Left cardiac atrium (tissue), 4 donors: ENCODE data around the gene OR10G7. TPM values are rescaled to one million over a fixed set of nuclear protein-coding genes. Genes with fewer than 3 reads are reported as not detected.

ENCODE experiments used
- ATAC-seq, 2 donors: fragments of 200-7000 bp; cut with Tn5 transposase; one replicate each; pipeline ENCODE4 v1.9.1; 2020; ENCODE audit warnings: mild to moderate bottlenecking in 2 of 2, moderate library complexity in 2 of 2
- DNase-seq: peaks from one replicate; pipeline ENCODE4 v3.0.0-alpha.2; 2020
- intact Hi-C, 2 donors: fragments of 100-400 bp; cut with DNase I; formaldehyde crosslinking; loops; one replicate each; pipeline versions ENCODE4 v1.14.1 to v1.15.1; 2022 to 2023
- long read RNA-seq: library from polyadenylated mRNA; unstranded; transcript quantifications from one replicate; pipeline ENCODE4 v2.0.0, GENCODE V29; 2021
- total RNA-seq, 2 donors: library from RNA; stranded (reverse); fragmentation: NEBNext Ultra II Directional; extraction: Animal tissue kit (Norgen Biotek cat#: 25700); gene quantifications; one replicate each; pipeline ENCODE4 v1.2.1, GENCODE V29; 2021
- donor health status: DM: no; HTN: yes; CAD: no.
- donor health status: DM: no; HTN: yes; CAD: no; lungs with severe emphysema.
- donor health status: DM: yes; HTN: yes; CAD: no.
- donor health status: Dilated cardiomyopathy.

The OR10G7 gene, protein sequence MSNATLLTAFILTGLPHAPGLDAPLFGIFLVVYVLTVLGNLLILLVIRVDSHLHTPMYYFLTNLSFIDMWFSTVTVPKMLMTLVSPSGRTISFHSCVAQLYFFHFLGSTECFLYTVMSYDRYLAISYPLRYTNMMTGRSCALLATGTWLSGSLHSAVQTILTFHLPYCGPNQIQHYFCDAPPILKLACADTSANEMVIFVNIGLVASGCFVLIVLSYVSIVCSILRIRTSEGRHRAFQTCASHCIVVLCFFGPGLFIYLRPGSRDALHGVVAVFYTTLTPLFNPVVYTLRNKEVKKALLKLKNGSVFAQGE
- total RNA-seq = not detected
- long read RNA-seq = 0 reads

DNA sequence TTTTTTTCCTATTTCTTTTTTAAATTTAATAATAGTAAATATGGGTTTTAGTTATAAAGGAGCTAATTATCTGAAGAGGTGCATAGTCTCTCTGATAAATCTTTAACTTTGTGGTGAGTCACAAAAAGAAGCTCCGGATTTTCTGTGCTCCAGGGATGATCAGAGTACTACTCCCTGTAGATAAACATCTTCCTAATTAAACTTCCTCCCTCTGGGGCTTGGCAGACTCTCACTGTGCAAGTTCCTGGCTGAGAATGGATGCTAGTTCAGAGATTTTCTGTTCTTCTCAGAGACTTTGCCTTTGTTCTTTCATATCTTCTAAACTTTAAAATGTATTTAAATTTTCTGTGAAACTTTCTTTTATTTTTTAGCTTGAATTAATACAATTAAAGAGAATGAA is at the start of gene OR10G7:
TSS of gene OR10G7 (minus strand) at position 72 of the 400 bp plus-strand sequence. CDS start 2,324 bp downstream, outside the sequence.
- DNase-seq = no peak
- intact Hi-C loops = no loop called here
- ATAC-seq = no peak

DNA sequence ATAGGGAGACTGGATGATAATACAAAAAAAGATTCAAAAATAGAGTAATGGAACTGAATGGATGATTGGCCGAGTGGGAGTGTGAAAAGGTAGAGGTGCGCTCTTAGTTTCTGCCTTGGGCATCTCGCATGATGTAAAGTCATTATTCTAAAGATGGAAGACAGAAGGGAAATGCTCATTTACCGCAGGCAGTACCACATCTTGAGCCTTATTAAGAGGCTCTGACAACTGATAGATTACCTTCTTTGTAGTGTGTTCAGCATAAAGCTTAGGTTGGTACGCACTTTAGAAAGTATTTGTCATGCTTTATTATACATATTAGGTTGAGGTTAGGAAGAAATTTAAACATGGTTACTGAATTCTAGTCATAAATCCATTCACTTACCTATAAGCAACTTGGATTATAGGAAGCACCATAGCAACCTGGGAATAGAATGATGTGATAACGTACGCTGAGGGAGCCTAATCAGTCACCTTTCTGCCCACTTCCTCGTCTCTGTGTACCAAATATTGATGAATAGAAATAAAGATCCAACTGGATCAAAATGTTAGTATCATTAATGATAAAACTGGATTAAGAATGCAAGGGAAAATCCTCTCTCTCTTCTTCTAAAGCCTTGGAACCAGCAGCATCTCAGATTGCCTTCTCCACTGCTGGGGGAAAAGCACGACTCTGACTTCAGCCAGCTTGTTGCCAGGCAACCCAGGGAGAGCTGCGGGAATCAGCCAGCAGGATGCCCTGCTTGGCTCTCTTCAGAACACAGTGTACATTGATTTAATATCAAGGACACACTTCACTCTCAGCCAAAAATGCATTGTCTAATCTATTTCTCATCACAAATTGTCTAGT is 45.1 kb upstream of the OR10G7 start:
- intact Hi-C loops = no loop called here
- no peak for DNase-seq

DNA sequence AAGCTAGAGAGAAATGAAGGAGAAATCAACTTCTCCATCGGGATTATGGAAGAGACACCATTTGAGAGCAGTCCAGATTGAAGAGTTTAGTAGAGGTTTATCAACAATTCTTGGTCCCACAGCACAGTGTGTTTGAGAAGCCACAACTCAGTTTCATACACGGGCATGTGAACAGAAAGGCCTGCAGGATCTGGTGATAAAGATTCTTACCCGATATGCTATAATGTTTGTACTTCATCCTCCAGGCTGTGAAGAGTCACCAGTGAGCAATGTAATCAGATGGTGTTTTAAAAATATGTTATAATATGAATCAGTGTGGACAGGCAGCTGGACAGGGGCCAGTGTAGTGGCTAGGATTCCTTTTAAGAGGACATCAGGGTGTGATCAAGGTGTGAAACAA is 44.5 kb upstream of the OR10G7 start:
- intact Hi-C loops = no loop called here
- DNase-seq = no peak
- no peak for ATAC-seq

More for the DNA sequence above, 45.1 kb upstream of the OR10G7 start:
- no peak for ATAC-seq

DNA sequence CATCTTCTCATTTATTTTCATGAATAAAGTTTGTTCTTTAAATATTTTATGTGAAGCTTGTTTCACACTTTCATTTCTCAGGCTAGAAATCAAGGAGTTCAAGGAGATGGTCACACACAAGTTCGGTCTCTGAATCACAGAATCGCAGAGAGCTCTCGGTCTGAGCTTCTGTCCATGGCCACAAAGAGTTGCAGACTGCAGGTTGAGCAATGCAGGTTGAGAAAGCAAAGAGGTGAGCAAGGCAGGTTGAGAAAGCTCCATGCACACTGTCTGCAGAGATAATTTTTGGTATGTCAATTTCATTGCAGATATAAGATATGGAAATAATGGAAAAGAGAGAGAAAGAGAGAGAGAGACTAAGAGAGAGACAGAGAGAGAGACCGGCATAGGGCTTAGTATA is 41.2 kb upstream of the OR10G7 start:
- DNase-seq (no peak), ATAC-seq (no peak)
- intact Hi-C loops = no loop called here

DNA sequence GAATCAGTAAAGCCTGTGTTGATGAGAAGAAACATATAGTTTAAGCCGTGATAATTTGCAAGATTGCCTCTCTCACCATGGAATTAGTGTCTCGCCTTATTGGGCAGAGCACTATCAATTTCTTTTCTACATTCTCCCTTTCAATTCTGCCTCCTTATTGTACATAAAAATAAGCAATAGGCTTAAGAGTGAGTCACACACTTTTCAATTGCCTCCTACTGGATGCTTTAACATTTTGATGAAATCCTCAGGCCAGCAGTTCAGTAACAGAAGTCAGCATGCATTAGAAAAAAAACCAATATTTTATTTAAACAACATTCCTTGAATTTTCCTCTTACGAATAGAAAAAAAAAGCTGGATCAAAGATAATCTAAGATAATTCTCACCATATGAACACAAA is 40.4 kb upstream of the OR10G7 start:
- intact Hi-C loops = no loop called here
- ATAC-seq = no peak
- no peak for DNase-seq

DNA sequence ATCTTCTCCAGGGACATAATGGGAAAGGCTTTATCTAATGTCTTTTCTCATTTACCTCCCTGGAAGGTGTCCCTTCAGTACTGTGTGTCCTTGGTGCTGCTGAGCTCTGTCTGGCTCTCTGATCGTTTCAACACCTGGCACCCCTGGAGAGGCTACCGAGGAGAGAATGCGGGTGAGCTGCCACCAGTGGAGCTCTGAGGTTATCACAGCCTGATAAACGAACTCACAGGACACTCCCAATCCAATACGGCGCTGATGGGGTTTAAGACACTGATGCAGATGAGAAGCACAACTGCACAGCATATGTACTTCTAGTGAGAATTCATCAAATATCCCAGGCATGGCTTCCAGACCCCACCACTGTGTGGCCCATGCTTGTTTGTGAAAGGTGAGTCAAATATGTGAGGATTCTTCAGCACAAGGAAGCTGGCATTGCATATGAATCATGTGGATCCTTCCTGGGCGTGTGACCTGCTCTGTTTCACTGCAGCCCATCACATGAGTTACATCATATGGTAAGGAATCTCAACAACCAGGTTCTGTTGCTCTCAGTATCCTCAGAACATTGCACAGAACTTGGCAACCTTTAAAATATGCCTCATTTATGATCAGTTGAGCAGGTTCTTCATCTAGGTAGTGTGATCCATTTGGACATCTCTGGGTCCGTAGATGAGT is 39.3 kb upstream of the OR10G7 start:
- ATAC-seq = no peak
- no peak for DNase-seq
- intact Hi-C loops = no loop called here

DNA sequence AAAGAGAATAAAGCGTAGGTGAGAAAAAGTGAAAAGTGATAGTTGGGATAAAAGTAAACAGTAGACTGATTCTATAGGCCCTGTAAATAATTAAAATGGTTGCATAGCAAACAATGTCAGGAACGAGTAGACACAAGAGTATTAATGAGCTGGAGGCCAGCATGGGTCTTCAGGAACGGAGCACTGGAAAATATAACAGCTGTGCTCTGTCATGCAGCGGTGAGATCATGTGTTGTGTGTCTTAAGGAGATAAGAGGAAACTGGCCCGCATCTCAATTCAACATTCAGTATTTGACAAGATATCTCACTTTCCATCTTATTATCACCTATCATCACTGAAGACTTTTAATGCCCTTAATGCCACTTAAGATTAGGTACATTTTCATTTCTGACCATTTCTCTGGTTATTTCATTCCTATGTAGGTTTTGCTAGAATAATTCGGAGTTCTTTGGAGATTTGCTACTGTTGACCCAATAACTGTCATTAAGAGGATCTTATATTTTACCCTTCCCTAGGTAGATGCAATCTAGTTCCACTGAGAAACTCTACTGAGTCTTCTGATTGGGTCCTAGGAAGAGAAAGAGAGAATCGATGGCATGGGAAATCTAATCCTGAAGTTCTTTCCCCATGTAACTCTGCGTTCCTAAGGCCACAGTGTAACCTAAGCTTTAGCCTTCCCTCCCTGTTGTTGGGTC is 38.7 kb upstream of the OR10G7 start:
- ATAC-seq (no peak), DNase-seq (no peak)
- intact Hi-C loops = no loop called here

DNA sequence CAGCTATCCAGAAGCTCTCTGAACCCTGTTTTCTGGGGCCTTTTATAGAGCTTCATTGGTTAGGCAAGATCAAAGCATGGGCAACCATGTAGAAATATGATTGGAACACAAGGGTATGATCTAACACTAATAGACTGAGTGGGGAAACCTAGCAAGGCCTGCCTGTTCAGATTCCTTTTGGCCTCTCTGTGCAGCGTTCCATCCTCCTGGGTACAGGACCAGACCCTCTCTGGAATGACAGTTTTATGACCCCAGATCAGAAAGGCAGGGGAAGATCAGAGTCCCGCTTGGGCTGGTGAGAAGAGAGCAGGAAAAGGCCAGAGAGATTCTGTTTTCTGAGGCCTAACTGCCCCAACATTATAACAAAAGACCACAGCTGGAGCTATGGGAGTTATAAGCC is 37.5 kb upstream of the OR10G7 start:
- no peak for DNase-seq
- no peak for ATAC-seq
- intact Hi-C loops = no loop called here

DNA sequence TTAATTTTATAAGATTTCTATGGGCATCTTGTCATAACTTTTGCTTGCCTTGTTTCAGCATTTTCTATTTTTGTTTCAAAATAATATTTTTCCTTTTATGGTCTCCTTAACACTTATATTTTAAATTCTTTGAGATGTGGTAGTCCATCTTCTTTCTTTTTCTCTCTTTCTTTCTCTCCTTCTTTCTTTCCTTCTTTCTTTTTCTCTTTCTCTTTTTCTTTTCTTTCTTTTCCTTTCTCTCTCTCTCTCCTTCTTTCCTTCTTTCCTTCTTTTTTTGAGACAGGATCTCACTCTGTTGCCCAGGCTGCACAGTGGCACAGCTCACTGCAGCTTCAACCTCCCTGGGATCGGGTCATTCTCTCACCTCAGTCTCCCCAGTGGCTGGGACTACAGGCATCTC is 36.1 kb upstream of the OR10G7 start:
- DNase-seq (no peak), ATAC-seq (no peak)
- intact Hi-C loops = no loop called here

DNA sequence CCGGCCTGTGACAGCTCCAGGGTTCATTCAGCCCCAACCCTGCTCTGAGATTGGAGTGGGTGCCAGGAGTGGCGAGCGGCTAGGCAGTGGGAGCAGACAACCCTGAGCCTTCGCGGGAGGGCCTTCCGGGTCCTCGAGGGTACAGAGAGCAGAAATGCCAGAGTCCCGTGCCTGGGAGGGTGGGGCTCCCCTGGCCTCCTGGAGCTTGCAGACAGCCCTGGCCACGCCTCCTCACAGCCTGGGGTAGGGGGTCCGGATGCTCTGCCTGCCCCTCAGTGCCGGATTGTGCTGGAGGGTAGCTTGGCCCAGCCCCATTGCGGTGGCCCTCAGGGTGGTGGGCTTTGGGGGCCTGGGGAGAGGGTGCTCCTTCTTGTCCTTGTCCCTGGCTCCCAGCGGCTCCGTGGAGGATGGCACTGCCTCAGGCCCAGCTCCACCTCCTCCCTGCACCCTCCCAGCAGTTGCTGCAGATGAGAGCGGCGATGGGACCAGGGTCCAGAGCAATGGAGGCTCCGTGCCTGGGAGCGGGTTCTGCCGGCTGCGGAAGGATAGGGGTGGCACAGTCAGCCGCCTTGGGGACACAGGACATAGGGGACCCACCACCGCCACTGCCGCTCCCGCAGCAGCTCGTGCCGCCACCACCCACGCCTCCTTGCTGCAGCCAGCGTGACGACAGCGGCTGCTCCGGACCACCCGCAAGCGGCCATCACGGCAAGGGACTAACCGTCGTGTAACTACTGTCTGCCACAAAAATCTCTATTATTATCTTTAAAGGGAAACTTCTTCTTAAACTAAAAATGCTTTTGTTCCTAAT is 34.9 kb upstream of the OR10G7 start:
- intact Hi-C loops = no loop called here
- DNase-seq = peak; percentile 36
- ATAC-seq = peak; percentile 35 to 72

DNA sequence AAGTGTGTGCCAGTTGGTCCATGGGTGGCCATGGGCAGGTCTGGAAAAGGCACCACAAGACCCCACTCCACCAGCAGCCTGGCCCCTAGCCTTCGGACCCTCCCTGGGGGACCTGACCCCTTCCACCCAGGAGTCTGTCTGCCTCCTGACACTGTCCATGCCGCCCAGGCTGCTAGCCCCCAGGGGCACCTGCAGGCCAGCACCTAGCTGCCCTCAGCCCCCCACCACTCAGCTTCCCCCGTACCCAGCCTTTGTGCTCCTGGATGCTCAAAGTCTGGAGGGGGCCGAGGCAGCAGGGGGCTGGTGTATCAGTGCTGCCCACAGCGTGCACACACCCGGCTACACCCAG is 34.3 kb upstream of the OR10G7 start:
- intact Hi-C loops = no loop called here
- no peak for DNase-seq
- peak in 1 of 2 donors; percentile 6 for ATAC-seq

DNA sequence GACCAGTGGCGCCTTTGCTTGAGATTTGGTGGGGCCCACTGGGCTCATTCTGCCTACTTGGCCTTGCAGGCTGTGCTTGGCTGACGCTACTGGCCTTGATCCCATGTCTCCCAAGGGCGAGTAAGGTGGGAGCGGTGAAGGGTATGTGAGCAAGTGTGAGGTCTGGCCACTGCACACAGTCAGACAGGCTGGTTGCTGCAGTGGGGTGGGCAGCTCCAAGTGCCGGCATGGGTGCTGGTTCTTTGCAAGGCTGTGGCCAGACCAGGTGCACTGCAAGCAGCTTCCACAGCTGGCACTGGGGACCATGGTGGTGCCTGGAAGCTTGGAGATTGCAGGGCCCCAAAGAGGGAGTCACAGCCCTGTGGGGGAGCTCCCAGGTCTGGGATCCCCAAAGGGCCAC is 33.4 kb upstream of the OR10G7 start:
- ATAC-seq (no peak), DNase-seq (no peak)
- intact Hi-C loops = loop anchor here in 1 of 2 donors (5.0 kb wide), 1 partner anchor 123 kb away; no protein-coding TSS in a partner anchor

DNA sequence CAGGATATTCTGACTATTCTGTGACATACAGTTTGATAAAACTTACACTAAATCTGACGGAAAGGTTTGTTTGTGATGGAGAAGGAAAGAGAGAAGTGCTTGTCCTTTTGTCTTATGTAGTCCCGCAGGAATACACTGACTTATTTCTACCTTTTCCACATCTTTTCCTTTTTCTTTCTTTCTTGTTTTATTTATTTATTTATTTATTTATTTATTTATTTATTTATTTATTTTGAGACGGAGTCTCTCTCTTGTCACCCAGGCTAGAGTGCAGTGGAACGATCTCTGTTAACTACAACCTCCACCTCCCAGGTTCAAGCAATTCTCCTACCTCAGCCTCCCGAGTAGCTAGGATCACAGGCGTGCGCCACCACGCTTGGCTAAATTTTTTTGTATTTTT is 31.0 kb upstream of the OR10G7 start:
- DNase-seq (no peak), ATAC-seq (no peak)
- intact Hi-C loops = loop anchor here in 1 of 2 donors (5.0 kb wide), 1 partner anchor 125 kb away; no protein-coding TSS in a partner anchor

DNA sequence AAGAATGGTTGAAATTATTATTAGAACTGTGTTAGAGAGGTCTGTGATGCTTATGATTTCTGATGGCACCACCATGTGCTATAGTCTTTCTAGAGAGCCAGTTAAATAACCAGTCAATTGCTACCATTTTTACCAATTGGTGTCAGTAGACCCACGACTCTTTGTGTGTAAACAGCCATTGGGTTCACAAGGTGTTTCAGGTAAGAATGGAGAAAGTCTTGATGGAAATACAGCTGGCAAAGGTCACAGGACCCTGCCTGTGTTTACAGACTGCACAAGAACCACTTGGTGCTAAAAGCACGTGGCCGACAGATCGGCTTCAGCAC is 30.5 kb upstream of the OR10G7 start:
- ATAC-seq (no peak), DNase-seq (no peak)
- intact Hi-C loops = loop anchor here in 1 of 2 donors (5.0 kb wide), 1 partner anchor 126 kb away; no protein-coding TSS in a partner anchor

DNA sequence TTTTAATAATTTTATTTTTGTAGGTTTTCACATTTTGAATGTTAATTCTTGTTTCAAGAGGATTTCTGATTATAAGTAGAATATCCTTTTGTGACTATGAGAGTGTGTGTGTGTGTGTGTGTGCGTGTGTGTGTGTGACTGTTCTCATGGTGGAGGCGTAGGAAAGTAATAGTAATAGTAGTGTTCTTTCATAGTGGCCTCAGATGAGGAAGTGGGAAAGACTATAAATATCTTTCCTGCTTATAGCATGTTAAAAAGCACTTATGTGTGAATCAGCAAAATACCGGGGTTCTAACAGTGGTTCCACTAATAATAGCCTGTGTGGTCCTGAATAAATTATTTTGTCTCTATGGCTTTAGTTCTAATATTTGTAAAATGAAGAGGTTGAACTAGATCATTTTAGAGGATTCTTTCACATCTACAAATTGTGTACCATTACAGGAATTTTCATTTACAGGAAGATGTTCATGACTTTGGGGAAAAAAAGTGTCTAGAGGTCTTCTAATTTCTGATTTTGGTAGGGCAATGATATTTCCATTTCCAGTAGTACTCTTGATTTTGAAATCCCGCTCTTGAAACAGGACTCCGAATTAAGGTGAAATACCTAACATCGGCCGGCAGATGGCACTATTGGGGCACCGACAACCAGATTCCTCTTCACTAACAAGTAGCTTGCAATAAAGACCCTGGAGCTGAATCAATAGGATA is 29.9 kb upstream of the OR10G7 start:
- intact Hi-C loops = loop anchor here in 1 of 2 donors (5.0 kb wide), 1 partner anchor 126 kb away; no protein-coding TSS in a partner anchor
- ATAC-seq (peak; percentile 44 to 50), DNase-seq (peak; percentile 52)

DNA sequence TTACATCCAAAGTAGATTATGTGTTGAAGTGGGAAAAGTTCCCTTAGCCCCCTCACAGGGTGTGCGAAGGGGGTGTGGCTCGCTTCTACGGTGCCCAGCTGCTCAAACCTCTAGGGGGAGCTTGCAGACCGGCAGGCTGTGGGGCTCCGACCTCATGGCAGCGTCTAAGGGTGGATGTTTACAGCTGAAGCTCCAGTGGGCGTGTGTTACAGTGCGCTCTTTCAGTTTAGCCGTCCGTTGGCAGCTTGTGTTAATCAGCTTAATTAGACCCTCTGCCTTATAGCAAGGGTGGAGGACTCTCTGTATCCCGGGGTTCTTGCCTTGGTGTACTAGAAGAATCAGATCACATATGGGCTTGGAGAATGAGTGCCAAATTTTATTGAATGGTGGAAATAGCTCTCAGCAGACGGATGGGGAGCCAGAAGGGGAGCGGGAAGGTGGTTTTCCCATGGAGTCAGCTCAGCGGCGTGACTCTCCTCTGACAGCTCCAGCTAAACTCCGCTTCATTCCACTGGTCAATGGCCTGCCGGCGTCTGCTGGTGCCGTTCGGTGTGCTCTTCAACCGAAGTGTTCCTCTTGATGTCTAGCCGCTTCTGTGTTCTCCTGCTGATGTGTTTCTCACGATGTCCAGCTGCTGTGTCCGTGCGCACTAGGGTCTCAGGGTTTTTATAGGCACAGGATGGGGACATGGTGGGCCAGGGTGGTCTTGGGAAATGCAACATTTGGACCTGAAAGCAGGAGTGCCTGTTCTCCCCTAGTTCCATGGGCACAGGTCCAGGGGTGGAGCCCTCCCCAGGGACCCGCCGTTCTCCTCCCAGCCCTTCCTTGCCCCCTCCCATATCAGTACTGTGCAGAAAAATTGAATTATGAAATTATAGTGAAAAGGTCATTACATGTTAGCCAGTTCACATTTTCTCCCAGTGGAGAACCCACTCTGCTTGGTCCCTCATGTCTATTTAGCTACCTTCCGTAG is 28.6 kb upstream of the OR10G7 start:
- ATAC-seq = peak in 1 of 2 donors; percentile 91
- intact Hi-C loops = loop anchor here in 1 of 2 donors (5.0 kb wide), 1 partner anchor 128 kb away; no protein-coding TSS in a partner anchor
- peak; percentile 48 for DNase-seq
